Epithelial cell of esophagus (primary cell): Measurements from ENCODE around the gene UBAC1.

Source experiments
- DNase-seq: peaks from one replicate; pipeline ENCODE4 v3.0.0; 2010; ENCODE audit warnings: low read depth
- H3K4me3 ChIP-seq: 2 replicates; pipeline ENCODE4 v1.5.1; 2011; ENCODE audit warnings: mild to moderate bottlenecking, low read length, control low read depth
- TF ChIP-seq, protein P1 (sequence below): IDR thresholded peaks from 2 replicates; pipeline ENCODE4 v1.5.1; 2011; ENCODE audit warnings: low read depth, mild to moderate bottlenecking, low read length, control low read depth, inconsistent platforms; ENCODE audit not compliant: insufficient read depth; ENCODE audit errors: missing control alignments

UBAC1 gene

DNA sequence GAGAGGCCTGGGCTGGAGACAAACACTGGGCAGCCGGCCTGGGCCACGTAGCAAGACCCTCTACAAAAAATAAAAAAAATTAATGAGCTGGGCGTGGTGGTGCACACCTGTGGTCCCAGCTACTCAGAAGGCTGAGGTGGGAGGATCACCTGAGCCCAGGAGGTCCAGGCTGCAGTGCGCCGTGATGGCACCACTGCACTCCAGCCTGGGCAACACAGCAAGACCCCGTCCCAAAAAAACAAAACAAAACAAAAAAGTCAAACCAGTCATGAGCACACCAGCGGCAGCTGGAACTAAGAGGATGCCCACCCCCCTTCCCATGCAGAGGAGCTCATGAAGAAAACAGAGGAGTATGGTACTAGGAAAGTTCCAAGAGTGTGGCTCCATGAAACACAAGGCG lies 2.2 kb upstream of the UBAC1 start:
- no peak overlapping the region for H3K4me3 ChIP-seq
- DNase-seq: no peak
- TF ChIP-seq, protein P1, sequence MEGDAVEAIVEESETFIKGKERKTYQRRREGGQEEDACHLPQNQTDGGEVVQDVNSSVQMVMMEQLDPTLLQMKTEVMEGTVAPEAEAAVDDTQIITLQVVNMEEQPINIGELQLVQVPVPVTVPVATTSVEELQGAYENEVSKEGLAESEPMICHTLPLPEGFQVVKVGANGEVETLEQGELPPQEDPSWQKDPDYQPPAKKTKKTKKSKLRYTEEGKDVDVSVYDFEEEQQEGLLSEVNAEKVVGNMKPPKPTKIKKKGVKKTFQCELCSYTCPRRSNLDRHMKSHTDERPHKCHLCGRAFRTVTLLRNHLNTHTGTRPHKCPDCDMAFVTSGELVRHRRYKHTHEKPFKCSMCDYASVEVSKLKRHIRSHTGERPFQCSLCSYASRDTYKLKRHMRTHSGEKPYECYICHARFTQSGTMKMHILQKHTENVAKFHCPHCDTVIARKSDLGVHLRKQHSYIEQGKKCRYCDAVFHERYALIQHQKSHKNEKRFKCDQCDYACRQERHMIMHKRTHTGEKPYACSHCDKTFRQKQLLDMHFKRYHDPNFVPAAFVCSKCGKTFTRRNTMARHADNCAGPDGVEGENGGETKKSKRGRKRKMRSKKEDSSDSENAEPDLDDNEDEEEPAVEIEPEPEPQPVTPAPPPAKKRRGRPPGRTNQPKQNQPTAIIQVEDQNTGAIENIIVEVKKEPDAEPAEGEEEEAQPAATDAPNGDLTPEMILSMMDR: no peak

DNA sequence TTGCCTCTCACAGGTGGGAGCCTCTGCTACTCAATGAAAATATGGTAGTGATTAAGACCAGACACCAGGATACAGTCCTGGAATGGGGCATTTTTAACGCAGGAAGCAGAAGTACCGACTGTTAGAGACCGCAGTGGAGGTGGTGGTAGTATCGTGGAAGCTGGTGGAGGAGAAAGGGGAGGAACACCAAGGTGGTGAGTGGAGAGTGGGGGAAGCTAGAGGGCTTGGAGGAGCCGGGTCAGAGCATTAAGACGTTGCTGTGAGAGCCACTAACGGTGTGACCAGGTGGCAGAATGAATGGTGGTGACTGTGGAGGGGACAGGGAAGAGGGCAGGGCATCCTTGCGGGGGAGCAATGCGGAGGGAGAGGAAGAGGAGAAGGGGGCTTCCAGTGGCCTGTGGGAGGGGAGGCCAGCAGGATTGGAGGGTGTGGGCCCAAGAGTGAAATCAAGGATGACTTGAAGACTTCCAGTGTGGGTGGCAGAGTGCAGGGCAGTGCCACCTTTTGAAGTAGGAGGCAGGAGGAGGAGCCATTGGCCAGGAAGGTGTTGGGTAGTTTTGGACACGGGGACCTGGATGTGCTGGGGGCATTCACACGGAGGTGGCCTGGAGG lies 1.6 kb upstream of the UBAC1 start:
- no peak overlapping the region for H3K4me3 ChIP-seq
- no peak for DNase-seq
- TF ChIP-seq, protein P1: no peak

DNA sequence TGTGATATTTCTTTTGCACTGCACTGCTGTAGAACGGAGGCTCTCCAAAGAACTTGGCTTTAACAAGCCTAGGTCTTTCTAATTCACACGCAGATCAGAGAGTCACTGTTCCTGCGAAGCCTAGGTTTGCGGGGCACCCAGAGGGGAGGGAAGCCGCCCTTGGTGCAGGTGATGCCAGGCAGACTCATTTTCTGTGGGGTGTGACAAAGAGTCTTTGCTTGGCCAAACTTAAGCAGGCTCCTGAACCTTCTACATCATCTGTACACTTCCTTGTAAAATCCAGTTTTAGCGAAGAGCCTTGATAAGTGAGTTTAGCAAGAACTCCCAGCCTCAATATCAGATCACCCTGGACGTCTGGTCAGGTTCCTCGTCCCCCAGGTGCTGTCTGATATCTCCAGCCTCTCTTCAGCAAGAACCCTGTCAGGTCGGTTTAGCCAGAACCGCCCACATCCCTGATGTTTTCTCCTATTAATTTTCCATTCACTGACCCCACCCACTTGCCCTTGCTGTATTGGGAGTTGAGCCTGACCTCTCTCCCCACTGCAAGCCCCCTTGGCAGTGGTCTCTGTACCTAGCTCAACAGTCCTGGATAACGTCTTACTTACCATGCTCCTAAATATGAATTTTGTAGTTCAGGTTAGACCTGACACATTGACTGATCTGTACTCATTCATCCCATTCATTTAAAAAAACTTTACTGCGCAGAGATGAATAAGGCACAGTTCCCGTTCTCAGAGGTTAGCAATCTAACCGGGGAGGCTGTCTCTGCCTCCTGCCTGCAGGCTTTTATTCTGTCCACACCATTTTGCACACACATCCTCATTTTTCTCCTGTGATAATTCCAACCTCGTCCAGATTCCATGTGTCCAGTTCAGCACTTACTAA lies 880 bp upstream of the UBAC1 start:
- TF ChIP-seq, protein P1: no peak
- peak; percentile 22 for DNase-seq
- peak overlapping the region; percentile 43 for H3K4me3 ChIP-seq

DNA sequence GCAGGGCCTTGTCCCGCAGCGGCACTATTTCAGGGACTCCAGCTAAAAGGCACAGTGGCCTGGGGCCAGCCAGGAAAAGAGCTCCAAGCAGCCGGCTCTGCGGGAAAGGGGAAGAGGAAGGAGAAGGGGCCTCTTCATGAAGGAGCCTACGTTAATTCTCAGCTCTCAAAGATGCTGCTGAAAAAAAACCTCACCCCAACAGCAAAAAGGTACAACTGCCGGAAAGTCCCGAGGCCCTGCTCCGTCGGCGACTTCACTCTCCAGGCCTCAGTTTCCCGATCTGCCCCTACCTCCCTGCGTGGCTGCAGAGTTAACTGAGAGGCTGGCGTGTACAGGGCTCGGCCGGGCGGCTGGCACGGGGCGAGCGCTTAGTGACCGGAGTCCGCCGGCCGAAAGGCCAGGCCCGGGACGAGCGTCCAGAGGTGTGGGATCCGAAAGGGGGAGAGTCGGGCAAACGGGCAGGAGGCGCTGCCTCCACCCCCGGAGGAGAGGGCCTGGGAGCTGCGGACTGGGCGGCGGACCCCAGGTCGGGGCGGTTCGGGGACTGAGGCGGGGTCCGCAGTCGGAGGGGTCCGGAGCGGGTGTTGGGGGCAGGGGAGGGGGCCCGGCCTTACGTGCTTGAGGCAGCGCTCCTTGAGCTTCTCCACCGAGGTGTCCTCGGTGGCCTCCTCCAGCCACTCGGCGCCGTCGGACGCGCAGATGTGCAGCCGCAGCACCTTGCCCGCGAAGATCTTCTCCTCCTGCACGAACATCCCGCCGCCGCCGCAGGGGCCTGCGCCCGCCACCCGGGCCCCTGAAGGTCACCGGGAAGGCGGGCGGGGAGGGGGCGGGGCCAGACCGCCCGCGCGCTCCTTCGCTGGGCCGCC lies 529 bp downstream of the UBAC1 start:
- H3K4me3 ChIP-seq: peak overlapping the region; percentile 83
- DNase-seq: no peak
- TF ChIP-seq, protein P1: no peak

DNA sequence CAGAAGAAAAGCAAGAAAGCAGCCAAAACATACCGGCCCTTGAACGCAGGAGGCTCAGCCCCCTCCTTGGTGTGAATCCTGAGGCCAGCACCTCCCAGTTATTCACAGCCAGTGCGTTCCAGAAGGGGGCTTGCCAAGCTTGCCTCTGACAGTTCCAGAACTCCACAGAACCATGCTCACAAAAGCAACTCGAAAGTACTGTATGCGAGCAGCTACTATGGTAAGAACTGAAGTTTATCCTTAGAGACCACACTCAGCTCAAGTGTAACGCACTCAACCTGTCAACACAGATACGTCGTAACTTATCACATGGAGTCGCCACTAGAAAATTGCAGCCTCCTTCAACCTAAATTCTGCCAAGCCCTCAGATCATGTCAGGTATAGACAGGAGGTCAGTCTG lies 1.4 kb downstream of the UBAC1 start:
- peak overlapping the region; percentile 83 for H3K4me3 ChIP-seq
- DNase-seq: no peak
- TF ChIP-seq, protein P1: no peak

DNA sequence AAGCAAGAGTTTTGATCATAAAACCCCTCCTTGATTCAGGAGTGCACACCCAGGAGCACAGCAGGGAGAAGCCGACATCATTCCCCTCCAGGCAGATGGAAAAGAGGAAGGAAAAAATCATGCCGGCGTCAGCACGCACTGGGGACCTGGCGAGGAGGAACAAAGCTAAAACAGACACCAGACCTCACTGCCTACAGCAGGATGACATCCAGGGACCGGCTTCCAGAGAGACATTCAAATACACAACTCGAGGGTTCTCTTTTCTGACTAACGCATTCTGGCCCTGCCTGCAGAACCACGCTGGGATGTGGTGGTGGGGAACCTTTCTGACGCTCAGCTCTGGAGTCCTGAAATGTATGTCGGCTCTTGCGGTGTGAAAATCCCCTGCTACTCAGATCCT lies 2.7 kb downstream of the UBAC1 start:
- DNase-seq: no peak
- TF ChIP-seq, protein P1: no peak
- H3K4me3 ChIP-seq: no peak overlapping the region
